GM12864 (cell line): ENCODE data around the gene AFF1.
A peak's percentile ranks its signal among the peaks of the same experiment; 100 is the strongest.

Experiments
- DNase-seq: peaks from one replicate; pipeline ENCODE4 v3.0.0-alpha.2; 2011; ENCODE audit warnings: low read depth
- H3K4me3 ChIP-seq: 2 replicates; pipeline ENCODE4 v1.5.1; 2011; ENCODE audit warnings: mild to moderate bottlenecking, low read depth, low read length, control low read depth
- CTCF ChIP-seq: IDR thresholded peaks from 2 replicates; pipeline ENCODE4 v1.5.1; 2011; ENCODE audit warnings: low read depth, mild to moderate bottlenecking, moderate library complexity, low read length, control low read depth, inconsistent platforms; ENCODE audit errors: missing control alignments

Gene AFF1

GRCh38 chr4:87019898-87020297 lies 85.1 kb downstream of the AFF1 start:
- no peak for TF ChIP-seq CTCF
- H3K4me3 ChIP-seq = no peak overlapping the region
- DNase-seq = no peak

GRCh38 chr4:87024201-87024600 lies 89.4 kb downstream of the AFF1 start:
- no peak for TF ChIP-seq CTCF
- H3K4me3 ChIP-seq = no peak overlapping the region
- DNase-seq = no peak

GRCh38 chr4:87025023-87025613 lies 90.3 kb downstream of the AFF1 start:
- DNase-seq = no peak
- no peak for TF ChIP-seq CTCF
- H3K4me3 ChIP-seq = no peak overlapping the region

GRCh38 chr4:87025614-87026041 lies 90.8 kb downstream of the AFF1 start:
- no peak for TF ChIP-seq CTCF
- no peak for DNase-seq
- no peak overlapping the region for H3K4me3 ChIP-seq

GRCh38 chr4:87026800-87027495 lies 92.1 kb downstream of the AFF1 start:
- TF ChIP-seq CTCF = no peak
- peak; percentile 84 for DNase-seq
- no peak overlapping the region for H3K4me3 ChIP-seq

- no peak for DNase-seq
- H3K4me3 ChIP-seq = no peak overlapping the region
- no peak for TF ChIP-seq CTCF
These were observed 94.5 kb downstream of the AFF1 start for GRCh38 chr4:87029356-87029755.

GRCh38 chr4:87030124-87030523 lies 95.3 kb downstream of the AFF1 start:
- TF ChIP-seq CTCF = no peak
- H3K4me3 ChIP-seq = no peak overlapping the region
- DNase-seq = no peak
